ENCODE results near the gene PTTG2.

- no peak for TF ChIP-seq CTCF (IDR thresholded peaks at IDR 0.05; ENCODE audit: poor library complexity)
- TF ChIP-seq EZH2 (IDR thresholded peaks at IDR 0.05; ENCODE audit: borderline replicate concordance), result no peak
Measured at GRCh38 chr4:37953620-37954293, 6.4 kb upstream of the PTTG2 start.
